CD1c-positive myeloid dendritic cell (primary cell): ENCODE measurements around the gene LIMK1.

ENCODE experiments used
- DNase-seq: peaks from one replicate; pipeline ENCODE4 v3.0.0-alpha.2; 2016; ENCODE audit errors: extremely low spot score

LIMK1 gene

GRCh38 chr7:74083928-74084721, 521 bp downstream of the LIMK1 start:
- DNase-seq, result peak; percentile 31

DNA sequence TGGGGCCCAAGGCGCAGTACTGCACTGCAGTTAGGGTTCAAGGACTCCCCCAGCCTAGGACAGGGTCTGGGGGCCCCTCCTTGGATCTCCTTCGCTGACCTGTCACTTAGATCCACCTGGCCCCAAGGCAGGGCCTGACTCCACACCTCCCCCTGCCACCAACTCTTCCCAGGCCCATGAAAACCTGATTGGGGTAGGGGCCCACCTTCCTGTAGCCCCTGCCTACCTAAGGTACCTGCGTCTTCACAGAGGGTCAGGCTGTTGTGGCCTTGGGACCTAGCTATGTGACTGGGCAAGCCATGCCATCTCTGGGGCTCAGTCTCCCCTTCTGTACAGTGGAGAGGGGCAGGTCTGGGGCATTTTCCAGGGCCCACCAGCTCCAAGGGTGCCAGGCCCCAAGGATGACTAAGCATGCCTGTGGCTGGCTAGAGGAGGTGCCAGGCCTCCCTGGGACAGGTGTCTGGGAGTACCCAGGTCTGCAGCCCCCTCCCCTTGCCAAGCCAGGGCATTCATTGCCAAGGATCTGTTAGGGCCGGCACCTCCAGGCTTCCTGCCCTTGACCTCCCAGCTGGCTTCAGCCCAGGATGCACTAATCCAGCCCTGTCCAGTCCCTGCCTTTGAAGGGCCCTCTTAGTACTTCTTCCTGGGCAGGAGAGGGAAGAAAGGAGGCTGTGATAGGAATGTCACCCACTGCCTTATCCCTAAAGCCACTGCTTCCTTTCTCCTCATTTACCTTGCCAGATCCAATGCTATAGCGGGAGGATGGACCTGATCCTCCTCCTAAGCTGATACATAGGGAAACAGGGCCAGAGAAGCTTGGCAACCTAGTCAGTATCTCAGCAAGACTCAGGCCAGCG, 1.3 kb downstream of the LIMK1 start:
- DNase-seq, result no peak

DNA sequence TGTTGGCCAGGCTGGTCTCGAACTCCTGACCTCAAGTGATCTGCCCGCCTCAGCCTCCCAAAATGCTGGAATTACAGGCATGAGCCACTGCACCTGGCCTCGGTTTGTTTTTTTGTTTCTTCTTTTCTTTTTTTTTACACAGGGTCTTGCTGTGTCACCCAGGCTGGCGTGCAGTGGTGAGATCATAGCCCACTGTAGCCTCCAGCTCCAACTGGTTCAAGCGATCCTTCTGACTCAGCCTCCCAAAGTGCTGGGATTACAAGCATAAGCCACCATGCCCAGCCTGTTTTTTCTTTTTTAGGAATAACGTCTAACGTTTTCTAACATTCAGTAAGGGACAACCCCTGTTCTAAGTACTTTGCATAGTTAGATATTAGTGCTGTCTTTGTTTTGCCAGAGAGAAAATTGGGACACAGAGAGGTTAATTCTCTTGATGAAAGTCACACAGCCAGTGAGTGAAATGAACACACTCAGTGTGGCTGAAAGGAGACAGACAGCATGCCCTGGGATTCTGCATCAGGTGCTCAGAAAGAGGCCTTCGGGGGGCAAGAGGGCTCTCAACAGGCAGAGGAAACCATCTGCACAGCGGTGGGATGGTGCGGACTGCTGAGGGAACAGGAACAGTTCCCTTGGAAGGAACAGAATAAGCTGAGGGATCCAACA, 4.3 kb downstream of the LIMK1 start:
- no peak for DNase-seq

DNA sequence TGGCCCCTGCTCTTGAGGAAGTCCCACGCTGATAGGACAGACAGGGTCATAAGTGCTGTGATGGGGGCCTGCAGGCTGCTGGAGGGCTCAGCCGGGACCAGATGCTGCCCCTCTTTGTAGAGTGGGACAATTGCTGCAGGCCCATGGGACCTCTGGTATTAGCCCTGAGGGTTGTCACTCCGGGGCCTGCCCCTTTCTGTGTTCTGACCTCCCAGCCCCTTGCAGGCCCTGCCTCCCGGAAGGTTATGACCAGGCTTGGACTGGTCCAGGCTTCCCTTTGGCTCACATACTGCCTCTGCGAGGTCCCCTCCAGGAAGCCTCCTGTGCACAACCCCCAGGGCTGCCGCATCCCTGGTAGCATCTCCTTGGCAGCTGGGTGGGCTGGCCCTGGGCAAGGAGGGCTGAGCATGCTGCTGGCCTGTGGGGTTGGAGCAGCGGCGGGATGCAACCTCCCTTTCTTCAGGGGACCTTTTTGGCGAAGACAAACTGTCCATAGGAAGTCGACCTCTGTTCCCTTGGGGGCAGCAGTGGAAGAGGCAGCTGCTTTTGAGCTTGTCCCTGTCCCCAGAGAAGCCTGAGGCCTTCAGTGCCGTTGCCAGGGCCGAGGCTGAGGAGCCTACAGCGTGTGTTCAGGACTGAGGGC, 8.8 kb downstream of the LIMK1 start:
- no peak for DNase-seq

GRCh38 chr7:74092964-74093471, 9.4 kb downstream of the LIMK1 start:
- peak; percentile 90 for DNase-seq

- DNase-seq, result no peak
These were observed 10.1 kb downstream of the LIMK1 start for GRCh38 chr7:74093671-74094223.

DNA sequence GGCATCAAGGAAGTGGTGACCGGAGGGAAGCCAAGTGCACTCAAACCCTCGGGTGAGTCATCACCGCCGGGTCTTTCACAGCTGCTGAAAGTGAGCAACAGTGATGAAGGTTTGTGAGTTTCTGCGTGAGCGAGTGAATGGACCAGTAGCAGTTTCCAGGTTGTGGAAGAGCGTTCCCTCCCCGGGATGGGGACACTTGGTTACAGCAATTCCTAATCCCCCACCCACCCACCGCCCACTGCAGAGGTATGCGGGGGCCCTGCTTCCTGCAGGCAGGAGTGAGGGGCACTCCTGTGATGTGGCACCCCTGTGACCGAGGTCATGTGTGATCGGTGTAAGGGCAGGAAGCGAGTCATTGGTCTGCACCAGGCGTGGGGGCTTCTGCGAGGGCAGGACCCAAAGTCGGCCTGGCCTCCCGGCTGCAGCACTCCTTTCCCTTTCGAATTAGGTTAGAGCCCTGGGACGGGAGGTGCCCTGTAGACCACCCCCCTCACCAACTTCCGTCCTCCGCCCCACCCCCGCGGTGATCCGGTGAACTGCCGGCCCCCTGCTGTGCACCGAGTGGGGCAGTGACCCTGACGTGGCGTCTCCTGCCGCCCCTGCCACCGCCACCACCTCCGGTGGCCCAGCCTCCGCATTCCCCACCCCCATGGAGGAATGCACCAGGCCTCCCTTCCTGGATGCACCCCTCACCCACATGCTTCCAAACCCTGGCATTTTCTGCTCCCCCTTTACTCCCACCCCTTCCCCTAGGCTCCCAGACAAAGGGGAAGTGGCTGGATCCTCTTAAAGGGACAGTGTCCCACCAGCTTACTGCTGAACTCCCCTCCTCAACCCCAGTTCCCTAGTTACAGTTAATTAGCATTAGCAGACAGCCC, 10.9 kb downstream of the LIMK1 start:
- DNase-seq, result peak; percentile 90

GRCh38 chr7:74095135-74095534, 11.5 kb downstream of the LIMK1 start:
- DNase-seq, result no peak

- DNase-seq, result peak; percentile 40
These were observed 14.5 kb downstream of the LIMK1 start for GRCh38 chr7:74097937-74098614.

DNA sequence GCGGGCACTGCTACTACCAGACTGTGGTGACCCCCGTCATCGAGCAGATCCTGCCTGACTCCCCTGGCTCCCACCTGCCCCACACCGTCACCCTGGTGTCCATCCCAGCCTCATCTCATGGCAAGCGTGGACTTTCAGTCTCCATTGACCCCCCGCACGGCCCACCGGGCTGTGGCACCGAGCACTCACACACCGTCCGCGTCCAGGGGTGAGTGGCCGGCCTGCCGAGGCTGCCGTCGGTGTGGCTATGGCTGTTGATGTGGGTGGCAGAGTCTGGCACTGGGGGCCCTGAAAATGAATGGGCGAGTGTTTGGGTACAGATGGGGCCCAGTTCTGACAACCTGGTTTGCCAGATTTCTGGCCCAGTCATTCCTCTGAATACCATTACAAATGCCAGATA, 15.4 kb downstream of the LIMK1 start:
- no peak for DNase-seq

- DNase-seq, result no peak
These were observed 17.6 kb downstream of the LIMK1 start for GRCh38 chr7:74101061-74101681.

GRCh38 chr7:74103219-74103772, 19.7 kb downstream of the LIMK1 start:
- no peak for DNase-seq

DNA sequence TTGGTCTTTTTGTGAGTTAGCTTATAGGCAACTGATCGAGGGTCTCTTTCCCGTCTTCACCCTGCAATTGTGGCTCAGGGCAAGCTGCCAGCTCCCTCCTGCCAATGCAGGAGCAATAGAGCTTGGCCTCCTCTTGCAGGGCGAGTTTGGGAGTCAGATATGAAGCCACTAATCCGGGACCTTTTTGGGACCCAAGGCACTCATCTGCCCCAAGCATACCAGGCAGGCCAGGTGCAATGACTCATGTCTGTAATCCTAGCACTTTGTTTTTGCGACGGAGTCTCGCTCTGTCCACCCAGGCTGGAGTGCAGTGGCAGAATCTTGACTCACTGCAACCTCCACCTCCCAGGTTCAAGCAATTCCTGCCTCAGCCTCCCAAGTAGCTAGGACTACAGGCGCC, 21.1 kb downstream of the LIMK1 start:
- no peak for DNase-seq

- no peak for DNase-seq
These were observed 22.4 kb downstream of the LIMK1 start for GRCh38 chr7:74105992-74106391.

DNA sequence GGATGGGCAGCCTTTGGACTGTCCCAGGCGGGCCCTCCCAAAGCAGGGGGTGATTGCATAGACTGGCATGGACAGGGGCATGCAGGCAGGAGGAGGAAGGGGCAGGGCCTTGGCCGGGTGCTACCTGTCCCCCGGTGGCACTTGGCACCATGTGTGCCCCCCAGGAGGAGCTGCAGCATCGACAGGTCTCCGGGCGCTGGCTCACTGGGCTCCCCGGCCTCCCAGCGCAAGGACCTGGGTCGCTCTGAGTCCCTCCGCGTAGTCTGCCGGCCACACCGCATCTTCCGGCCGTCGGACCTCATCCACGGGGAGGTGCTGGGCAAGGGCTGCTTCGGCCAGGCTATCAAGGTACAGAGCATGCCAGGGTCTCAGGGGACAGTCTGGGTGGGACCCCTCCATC, 23.2 kb downstream of the LIMK1 start:
- DNase-seq, result no peak

GRCh38 chr7:74115326-74115725, 31.7 kb downstream of the LIMK1 start:
- DNase-seq, result no peak

DNA sequence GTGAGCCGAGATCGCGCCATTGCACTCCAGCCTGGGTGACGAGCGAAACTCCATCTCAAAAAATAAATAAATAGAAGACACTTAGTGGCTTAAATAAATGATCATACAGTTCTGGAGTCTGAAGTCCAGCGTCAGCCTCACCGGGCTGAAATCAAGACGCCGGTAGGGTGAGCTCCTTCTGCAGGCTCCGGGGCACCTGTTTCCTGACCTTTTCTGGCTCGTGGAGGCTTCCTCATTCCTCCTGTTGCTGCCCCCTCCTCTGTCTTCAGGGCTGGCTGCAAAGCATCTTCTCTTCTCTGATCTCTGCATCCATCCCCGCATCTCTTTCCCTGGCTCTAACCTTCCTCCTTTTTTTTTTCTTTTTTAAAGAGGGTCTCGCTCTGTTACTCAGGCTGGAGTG, 32.8 kb downstream of the LIMK1 start:
- DNase-seq, result no peak

DNA sequence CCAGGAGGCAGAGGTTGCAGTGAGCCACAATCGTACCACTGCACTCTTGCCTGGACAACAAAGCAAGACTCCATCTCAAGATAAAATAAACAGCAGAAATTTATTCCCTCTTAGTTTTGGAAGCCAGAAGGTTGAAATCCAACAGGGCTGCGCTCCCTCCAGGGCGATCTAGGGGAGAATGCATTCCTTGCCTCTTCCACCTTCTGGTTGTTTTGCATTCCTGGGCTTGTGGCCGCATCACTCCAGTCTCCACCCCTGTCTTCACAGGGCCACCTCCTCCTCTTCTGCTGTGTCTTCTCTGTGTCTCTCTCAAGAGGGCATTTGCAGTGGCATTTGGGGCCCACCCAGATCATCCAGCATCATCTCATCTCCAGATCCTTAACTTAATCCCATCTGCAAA, 36.2 kb downstream of the LIMK1 start:
- no peak for DNase-seq
